Ovary (tissue), 3 donors: Measurements from ENCODE around the gene CACNA1E.

Source experiments
- EP300 ChIP-seq: sonication (generic); formaldehyde crosslinking; IDR thresholded peaks from one replicate; pipeline ENCODE4 v1.6.1; 2017; ENCODE audit warnings: antibody characterized with exemption
- POLR2A ChIP-seq: fragments of 450-650 bp; IDR thresholded peaks from one replicate; pipeline ENCODE4 v1.6.1; 2017; ENCODE audit warnings: antibody characterized with exemption, mild to moderate bottlenecking, moderate library complexity
- TF ChIP-seq, protein P1 (sequence below), 3 donors: fragments of 450-650 bp in 2 of 3; fragments of 200-600 bp in 1 of 3; IDR thresholded peaks; one replicate each; pipeline versions ENCODE4 v1.5.1 to v1.8.0; 2016 to 2022; ENCODE audit warnings: antibody characterized with exemption in 3 of 3, mild to moderate bottlenecking in 1 of 3
- donor health status: DM: no; HTN: no; CAD: no.

DNA sequence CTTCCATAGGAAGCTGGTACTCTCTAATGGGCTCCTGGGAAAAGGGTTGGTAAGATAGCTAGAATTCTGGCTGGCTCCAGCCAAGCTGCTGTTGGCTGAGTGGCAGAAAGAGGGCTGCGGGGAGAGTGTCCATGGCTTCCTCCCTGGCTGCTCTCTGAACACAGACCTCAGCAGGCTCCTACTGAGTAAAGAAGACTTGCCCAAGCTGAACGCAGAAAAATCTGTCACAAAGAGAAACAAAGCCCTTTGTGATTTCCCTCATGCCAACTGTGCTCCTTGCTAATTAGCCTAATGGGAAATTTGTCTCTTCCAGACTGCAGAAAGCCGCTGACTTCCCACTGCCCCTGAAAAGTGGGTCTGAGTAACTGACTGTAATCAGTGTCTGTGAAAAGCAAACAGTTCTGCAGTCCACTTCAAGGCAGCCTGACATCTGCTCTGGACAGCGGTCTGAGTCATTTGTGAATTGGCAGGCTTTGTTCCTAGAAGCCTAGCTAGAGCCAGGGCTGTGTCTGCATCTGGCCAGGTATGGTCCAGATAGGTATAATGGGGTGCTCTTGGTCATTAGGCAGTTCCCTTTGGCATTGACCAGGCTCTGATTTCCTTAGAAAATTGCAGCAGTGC lies 295.4 kb downstream of the CACNA1E start:
- TF ChIP-seq, protein P1, sequence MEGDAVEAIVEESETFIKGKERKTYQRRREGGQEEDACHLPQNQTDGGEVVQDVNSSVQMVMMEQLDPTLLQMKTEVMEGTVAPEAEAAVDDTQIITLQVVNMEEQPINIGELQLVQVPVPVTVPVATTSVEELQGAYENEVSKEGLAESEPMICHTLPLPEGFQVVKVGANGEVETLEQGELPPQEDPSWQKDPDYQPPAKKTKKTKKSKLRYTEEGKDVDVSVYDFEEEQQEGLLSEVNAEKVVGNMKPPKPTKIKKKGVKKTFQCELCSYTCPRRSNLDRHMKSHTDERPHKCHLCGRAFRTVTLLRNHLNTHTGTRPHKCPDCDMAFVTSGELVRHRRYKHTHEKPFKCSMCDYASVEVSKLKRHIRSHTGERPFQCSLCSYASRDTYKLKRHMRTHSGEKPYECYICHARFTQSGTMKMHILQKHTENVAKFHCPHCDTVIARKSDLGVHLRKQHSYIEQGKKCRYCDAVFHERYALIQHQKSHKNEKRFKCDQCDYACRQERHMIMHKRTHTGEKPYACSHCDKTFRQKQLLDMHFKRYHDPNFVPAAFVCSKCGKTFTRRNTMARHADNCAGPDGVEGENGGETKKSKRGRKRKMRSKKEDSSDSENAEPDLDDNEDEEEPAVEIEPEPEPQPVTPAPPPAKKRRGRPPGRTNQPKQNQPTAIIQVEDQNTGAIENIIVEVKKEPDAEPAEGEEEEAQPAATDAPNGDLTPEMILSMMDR (IDR thresholded peaks at IDR 0.05): no peak
- TF ChIP-seq EP300 (no peak), POLR2A (no peak)
